Measurements from ENCODE around the gene PSEN1. TPM values are rescaled to one million over a fixed set of nuclear protein-coding genes. Genes with fewer than 3 reads are reported as not detected.

PSEN1 gene
- total and polyA plus RNA-seq, 2 experiments from 2014 or later, result 14.6 to 35.7 TPM

DNA sequence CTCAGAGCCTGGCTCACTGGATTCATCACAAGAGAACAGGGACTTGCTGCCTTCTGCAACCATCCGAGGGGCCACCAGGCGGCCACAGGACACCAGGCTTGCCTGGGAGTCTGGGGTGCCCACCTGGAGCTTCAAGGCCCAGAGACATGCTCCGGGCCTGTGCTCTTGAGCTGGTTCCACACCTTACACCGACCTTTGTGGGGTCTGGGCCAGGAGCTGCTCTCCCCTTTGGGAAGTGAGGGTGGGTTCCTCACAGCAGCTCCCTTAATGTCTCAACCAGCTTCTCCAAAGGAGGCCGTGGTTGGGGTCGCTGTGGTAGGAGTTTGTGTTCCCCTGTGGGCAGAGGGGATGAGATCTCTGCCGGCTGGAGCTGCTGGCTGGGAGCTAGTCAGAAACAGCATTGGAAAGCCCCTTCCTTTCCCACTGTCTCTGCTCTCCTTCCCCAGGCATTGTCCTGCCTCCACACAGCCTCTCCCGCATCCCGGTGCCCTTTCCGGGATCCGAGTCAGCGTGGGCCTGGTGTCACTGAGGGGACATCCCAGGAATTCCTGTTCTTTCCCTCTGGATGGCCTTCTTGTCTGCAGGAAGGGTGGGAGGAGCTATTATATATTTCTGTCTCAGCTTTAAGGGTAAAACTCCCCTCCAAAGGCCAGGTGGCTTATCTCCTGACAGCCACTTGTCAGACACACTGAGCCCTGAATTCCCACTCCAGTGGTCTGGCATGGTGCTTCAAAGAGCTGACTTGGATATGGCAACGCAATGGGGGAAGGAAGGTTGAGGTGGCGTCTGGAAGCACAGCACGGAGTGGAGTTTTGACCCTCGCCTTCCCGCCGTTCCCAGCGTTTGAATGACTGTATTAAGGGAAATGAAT is 95.9 kb downstream of the PSEN1 start:
- Histone ChIP-seq H3K27me3 (ENCODE audit: insufficient read depth) (peaks cover 17% of the 10 kb centered on the region), H3K4me2 (peak overlapping the region; percentile 45; the same call in 1 of the 2 replicates), H3K9me2 (ENCODE audit: insufficient read depth) (no peaks in the 10 kb centered on the region), H3K4me3 (no peak overlapping the region), H3K36me3 (ENCODE audit: insufficient read depth) (no peaks in the 10 kb centered on the region), H3F3A (replicated peaks; ENCODE audit: low read depth) (peaks cover 28% of the 10 kb centered on the region), H3K4me1 (ENCODE audit: insufficient read depth) (peaks cover 53% of the 10 kb centered on the region), H2AFZ (peak overlapping the region; percentile 78), H3K79me2 (replicated peaks; ENCODE audit: insufficient read depth) (no peaks in the 10 kb centered on the region), H3K27ac (ENCODE audit: low read depth) (no peak overlapping the region), H4K20me1 (replicated peaks; ENCODE audit: insufficient read depth) (no peaks in the 10 kb centered on the region)
- peaks cover 35% of the 10 kb centered on the region for H3K27me3 Mint-ChIP-seq (ENCODE audit: insufficient read depth, low read depth, poor library complexity)
- H3K36me3 Mint-ChIP-seq (ENCODE audit: low read depth), result no peaks in the 10 kb centered on the region
- TF ChIP-seq, protein P1, sequence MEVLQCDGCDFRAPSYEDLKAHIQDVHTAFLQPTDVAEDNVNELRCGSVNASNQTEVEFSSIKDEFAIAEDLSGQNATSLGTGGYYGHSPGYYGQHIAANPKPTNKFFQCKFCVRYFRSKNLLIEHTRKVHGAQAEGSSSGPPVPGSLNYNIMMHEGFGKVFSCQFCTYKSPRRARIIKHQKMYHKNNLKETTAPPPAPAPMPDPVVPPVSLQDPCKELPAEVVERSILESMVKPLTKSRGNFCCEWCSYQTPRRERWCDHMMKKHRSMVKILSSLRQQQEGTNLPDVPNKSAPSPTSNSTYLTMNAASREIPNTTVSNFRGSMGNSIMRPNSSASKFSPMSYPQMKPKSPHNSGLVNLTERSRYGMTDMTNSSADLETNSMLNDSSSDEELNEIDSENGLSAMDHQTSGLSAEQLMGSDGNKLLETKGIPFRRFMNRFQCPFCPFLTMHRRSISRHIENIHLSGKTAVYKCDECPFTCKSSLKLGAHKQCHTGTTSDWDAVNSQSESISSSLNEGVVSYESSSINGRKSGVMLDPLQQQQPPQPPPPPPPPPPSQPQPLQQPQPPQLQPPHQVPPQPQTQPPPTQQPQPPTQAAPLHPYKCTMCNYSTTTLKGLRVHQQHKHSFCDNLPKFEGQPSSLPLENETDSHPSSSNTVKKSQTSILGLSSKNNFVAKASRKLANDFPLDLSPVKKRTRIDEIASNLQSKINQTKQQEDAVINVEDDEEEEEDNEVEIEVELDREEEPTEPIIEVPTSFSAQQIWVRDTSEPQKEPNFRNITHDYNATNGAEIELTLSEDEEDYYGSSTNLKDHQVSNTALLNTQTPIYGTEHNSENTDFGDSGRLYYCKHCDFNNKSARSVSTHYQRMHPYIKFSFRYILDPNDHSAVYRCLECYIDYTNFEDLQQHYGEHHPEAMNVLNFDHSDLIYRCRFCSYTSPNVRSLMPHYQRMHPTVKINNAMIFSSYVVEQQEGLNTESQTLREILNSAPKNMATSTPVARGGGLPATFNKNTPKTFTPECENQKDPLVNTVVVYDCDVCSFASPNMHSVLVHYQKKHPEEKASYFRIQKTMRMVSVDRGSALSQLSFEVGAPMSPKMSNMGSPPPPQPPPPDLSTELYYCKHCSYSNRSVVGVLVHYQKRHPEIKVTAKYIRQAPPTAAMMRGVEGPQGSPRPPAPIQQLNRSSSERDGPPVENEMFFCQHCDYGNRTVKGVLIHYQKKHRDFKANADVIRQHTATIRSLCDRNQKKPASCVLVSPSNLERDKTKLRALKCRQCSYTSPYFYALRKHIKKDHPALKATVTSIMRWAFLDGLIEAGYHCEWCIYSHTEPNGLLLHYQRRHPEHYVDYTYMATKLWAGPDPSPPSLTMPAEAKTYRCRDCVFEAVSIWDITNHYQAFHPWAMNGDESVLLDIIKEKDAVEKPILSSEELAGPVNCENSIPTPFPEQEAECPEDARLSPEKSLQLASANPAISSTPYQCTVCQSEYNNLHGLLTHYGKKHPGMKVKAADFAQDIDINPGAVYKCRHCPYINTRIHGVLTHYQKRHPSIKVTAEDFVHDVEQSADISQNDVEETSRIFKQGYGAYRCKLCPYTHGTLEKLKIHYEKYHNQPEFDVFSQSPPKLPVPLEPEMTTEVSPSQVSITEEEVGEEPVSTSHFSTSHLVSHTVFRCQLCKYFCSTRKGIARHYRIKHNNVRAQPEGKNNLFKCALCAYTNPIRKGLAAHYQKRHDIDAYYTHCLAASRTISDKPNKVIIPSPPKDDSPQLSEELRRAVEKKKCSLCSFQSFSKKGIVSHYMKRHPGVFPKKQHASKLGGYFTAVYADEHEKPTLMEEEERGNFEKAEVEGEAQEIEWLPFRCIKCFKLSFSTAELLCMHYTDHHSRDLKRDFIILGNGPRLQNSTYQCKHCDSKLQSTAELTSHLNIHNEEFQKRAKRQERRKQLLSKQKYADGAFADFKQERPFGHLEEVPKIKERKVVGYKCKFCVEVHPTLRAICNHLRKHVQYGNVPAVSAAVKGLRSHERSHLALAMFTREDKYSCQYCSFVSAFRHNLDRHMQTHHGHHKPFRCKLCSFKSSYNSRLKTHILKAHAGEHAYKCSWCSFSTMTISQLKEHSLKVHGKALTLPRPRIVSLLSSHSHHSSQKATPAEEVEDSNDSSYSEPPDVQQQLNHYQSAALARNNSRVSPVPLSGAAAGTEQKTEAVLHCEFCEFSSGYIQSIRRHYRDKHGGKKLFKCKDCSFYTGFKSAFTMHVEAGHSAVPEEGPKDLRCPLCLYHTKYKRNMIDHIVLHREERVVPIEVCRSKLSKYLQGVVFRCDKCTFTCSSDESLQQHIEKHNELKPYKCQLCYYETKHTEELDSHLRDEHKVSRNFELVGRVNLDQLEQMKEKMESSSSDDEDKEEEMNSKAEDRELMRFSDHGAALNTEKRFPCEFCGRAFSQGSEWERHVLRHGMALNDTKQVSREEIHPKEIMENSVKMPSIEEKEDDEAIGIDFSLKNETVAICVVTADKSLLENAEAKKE (CRISPR knock-in tag; IDR thresholded peaks at IDR 0.05), result 0 out of 2 replicates have a peak, but pooled peaks have one; percentile 38
- TF ChIP-seq, protein P2, sequence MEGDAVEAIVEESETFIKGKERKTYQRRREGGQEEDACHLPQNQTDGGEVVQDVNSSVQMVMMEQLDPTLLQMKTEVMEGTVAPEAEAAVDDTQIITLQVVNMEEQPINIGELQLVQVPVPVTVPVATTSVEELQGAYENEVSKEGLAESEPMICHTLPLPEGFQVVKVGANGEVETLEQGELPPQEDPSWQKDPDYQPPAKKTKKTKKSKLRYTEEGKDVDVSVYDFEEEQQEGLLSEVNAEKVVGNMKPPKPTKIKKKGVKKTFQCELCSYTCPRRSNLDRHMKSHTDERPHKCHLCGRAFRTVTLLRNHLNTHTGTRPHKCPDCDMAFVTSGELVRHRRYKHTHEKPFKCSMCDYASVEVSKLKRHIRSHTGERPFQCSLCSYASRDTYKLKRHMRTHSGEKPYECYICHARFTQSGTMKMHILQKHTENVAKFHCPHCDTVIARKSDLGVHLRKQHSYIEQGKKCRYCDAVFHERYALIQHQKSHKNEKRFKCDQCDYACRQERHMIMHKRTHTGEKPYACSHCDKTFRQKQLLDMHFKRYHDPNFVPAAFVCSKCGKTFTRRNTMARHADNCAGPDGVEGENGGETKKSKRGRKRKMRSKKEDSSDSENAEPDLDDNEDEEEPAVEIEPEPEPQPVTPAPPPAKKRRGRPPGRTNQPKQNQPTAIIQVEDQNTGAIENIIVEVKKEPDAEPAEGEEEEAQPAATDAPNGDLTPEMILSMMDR (conservative IDR thresholded peaks at IDR 0.05; ENCODE audit: low read depth in 2 of 2), result peak; percentile 63 to 81
- TF ChIP-seq CREB1 (CRISPR knock-in tag; IDR thresholded peaks at IDR 0.05; ENCODE audit: low read depth), result no peak
- H3K4me3 Mint-ChIP-seq, result no peak overlapping the region
- DNase-seq (ENCODE audit: low spot score) (peak; percentile 87), ATAC-seq (peak; percentile 55)
- peaks cover 63% of the 10 kb centered on the region for H3K4me1 Mint-ChIP-seq
- no peak overlapping the region for H3K27ac Mint-ChIP-seq
- H3K9me3 Mint-ChIP-seq, result no peaks in the 10 kb centered on the region
